Embryonic facial prominence (tissue), 1 donor: ENCODE results near the gene BEX2.

Source experiments
- DNase-seq: peaks from one replicate; pipeline ENCODE4 v3.0.0-alpha.2; 2016; ENCODE audit errors: extremely low spot score

Gene BEX2

DNA sequence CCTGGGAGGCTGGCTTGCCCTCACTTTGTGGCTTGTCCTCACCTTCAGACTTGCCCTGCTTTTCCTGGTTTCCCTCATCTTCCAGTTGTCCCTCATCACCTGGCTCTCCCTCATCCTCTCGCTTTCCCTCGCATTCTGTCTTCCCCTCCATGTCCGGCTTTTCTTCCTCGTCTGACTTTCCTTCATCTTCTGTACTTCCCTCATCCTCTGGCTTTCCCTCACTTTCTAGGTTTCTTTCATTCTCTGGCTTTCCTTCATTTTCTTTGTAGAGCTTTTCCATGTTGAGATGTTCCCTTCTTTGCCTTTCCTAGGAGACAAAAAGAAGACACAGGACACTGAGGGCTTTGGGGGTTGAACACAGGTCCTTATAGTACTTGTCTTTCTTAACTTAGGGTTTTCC, 36.5 kb downstream of the BEX2 start:
- no peak for DNase-seq
